Fibroblast of skin of abdomen (primary cell): Measurements from ENCODE around the gene GGACT.

ENCODE experiments used
- DNase-seq: peaks from one replicate; pipeline ENCODE4 v3.0.0-alpha.2; 2013

The GGACT gene

GRCh38 chr13:100546713-100547405 is 41.7 kb downstream of the GGACT start:
- no peak for DNase-seq

- DNase-seq: no peak
Measured at GRCh38 chr13:100545684-100546061, 42.9 kb downstream of the GGACT start.

- DNase-seq: no peak
Measured at GRCh38 chr13:100544866-100545683, 43.5 kb downstream of the GGACT start.

GRCh38 chr13:100543872-100544602 is 44.6 kb downstream of the GGACT start:
- DNase-seq: no peak

GRCh38 chr13:100542826-100543156 is 45.8 kb downstream of the GGACT start:
- peak; percentile 56 for DNase-seq

- DNase-seq: no peak
Measured at GRCh38 chr13:100541897-100542825, 46.4 kb downstream of the GGACT start.

- peak; percentile 13 for DNase-seq
Measured at GRCh38 chr13:100540621-100541020, 48.0 kb downstream of the GGACT start.

GRCh38 chr13:100537951-100538462 is 50.6 kb downstream of the GGACT start:
- DNase-seq: no peak

GRCh38 chr13:100537486-100537885 is 51.1 kb downstream of the GGACT start:
- no peak for DNase-seq

- DNase-seq: no peak
Measured at GRCh38 chr13:100536643-100537180, 51.9 kb downstream of the GGACT start.

GRCh38 chr13:100535426-100536135 is 53.0 kb downstream of the GGACT start:
- no peak for DNase-seq

GRCh38 chr13:100534911-100535310 is 53.7 kb downstream of the GGACT start:
- DNase-seq: no peak

GRCh38 chr13:100534147-100534843 is 54.3 kb downstream of the GGACT start:
- DNase-seq: no peak

- no peak for DNase-seq
Measured at GRCh38 chr13:100533588-100534041, 55.0 kb downstream of the GGACT start.

GRCh38 chr13:100532836-100533435 is 55.7 kb downstream of the GGACT start:
- no peak for DNase-seq

- no peak for DNase-seq
Measured at GRCh38 chr13:100532090-100532766, 56.4 kb downstream of the GGACT start.

GRCh38 chr13:100530671-100531213 is 57.8 kb downstream of the GGACT start:
- no peak for DNase-seq

GRCh38 chr13:100529666-100530377 is 58.8 kb downstream of the GGACT start:
- DNase-seq: no peak
